HG03196 (cell line): Measurements from ENCODE around the gene ATRIP.
A peak's percentile ranks its signal among the peaks of the same experiment; 100 is the strongest.
"Not testable (repeated sequence)": the region's sequence is repeated elsewhere in the genome, so short reads cannot be mapped to it uniquely, and the experiment has no call there.

Source experiments
- ATAC-seq: cut with Tn5 transposase; IDR thresholded peaks from one replicate; pipeline ENCODE4 v1.9.1; 2021; ENCODE audit not compliant: unreplicated experiment

The ATRIP gene

DNA sequence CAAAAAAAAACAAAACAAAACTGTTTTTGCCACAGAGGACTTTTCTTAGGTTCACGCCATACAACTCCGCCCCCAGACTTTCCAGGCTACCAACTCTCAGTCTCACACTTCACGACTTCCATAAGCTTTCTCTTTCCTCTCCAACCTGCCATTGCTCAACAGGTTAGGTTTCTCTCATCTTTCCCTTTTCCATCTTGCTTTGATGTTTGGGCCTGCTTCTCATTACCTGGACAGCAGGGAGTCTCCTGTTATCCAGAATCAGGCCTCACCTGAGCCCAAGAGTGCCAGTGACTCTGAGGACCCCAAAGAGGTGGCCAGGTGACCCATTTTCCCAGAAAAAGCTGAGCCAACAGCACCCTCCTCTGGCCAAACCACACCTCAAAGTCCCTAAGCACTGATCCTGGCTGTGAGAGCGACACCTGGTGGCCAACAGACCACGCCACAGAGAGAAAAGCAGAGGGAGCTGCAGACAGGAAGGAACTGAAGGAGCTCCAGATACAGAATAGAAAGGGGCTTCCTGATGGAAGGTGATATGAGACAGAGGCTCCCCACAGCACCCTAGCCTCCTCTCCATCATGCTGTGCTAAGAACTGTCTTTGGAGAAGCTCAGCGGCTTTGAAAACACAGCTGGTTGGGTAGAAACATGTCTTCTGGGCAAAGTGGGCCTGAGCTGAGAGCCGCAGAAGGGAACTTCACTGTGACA, 10.6 kb upstream of the ATRIP start:
- peak; percentile 29 for ATAC-seq

DNA sequence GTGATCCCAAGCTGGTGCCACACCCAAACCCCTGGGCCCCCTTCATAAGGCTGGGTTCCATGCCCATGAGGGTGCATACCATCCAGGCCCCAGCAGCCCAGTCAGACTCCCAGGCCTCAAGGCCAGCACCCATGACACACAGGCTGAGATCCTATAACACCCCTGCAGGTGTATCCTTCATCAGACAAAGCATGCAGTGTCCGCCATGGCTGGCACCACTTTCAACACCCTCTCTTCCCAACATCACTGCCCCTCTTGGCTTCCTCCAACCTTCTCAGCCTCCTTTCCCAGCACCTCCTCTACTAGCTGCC, 10.1 kb upstream of the ATRIP start:
- no peak for ATAC-seq

DNA sequence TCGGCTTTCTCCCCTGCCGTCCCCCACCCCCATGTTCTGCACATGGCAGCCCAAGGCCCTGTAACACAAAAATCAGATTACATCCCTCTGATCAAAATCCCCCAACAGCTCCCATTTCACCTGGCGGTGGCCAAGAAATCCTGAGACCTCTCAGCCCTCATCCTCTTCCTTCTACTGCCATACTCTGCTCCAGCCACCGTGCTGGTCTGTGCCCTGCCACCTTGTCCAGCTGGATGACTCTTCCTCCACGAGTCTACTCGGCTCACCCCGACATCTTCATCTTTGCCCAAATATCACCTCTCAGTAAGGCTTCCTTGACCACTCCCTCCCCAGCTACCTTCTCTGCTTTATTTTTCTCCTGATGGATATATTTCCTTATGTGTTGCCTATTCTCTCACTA, 9.7 kb upstream of the ATRIP start:
- ATAC-seq: no peak

DNA sequence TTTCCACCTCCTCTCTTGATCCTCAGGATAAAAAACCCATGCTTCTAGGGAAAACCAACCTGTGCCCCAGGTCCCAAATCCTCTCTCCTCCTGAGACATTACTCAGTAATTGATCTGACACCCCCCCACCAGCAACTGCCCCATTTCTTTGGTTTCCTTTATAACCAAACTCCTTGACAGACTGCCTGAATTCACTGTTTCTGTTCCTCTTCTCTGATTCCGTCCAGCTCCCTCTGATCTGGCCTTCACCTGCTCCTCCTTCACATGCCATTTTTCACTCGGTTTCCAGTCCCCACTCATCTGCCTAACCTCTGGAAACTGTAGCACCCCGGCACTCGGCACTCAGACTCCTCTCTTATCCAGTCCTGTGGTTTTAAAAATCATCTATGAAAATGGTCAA, 8.7 kb upstream of the ATRIP start:
- no peak for ATAC-seq

DNA sequence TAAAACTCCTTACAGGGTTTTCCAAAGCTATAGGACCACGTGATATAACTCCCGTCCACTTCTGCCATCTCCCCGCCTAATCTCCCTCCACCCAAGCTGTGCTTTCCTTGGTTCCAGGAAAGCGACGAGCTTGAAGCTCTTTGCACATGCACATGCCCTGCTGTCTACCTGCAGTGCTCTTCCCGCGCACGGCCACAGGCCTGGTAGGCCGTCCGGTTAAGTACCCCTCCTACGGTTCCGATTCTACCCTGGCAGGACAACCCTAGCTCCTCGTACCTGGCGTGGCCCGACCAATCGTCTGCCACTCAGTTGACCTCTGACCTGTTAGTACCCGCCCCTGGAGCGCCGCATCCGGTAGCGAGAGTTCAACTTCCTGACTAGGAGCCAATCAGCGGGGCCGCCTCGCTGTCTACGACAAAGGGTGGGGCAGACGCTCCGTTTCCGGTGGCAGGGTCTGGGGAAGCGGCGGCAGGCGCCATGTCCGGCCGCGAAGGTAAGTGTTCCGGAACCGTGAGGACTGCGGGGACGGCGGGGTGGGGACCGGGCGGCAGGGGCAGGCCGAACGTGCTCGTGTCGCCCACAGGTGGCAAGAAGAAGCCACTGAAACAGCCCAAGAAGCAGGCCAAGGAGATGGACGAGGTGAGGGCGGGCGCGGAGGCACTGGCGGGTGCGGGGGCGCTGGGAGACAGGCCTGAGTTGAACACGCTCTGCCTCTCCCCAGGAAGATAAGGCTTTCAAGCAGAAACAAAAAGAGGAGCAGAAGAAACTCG, 6.5 kb upstream of the ATRIP start, which contains the start of the genes CCDC51 and TMA7:
Gene CCDC51 (minus strand): TSS at position 300 of the 770 bp plus-strand sequence. CDS start 4,991 bp downstream, outside the sequence.
Gene TMA7 (plus strand): TSS at position 438 of the 770 bp plus-strand sequence. CDS start 40 bp downstream, at position 478.
- peak; percentile 89 for ATAC-seq

DNA sequence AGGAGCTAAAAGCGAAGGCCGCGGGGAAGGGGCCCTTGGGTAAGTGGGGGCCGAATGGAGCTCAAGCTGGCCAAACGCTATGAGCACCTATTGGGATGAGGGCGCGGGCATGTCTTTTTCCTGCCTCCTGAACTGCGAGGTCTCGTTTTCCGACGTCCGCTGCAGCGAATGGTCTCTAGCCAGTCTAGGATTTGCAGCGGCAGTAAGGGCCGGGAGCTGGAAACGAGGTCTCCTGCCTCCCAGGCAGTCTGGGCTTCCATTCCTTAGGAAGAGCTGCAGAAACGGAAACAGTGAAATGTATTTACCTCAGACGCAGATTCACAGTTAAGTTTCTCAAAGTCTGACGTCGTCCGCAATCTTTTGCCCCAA, 6.0 kb upstream of the ATRIP start:
- ATAC-seq: no peak

DNA sequence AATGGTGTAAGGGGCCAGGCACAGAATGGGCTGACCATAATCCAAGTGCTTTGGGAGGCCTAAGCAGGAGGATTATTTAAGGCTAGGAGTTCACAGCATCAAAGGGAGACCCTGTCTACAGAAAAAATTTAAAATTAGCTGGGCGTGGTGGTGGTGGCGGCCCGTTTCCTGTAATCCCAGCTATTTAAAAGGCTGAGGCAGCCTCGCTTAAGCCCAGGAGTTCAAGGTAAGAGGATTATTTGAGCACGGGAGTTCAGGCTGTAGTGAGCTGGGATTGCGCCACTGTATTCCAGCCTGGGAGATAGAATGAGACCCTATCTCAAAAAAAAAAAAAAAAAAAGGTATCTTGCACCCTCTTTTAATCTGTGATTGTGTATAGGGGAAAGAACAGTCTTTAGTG, 4.6 kb upstream of the ATRIP start:
- no peak for ATAC-seq

DNA sequence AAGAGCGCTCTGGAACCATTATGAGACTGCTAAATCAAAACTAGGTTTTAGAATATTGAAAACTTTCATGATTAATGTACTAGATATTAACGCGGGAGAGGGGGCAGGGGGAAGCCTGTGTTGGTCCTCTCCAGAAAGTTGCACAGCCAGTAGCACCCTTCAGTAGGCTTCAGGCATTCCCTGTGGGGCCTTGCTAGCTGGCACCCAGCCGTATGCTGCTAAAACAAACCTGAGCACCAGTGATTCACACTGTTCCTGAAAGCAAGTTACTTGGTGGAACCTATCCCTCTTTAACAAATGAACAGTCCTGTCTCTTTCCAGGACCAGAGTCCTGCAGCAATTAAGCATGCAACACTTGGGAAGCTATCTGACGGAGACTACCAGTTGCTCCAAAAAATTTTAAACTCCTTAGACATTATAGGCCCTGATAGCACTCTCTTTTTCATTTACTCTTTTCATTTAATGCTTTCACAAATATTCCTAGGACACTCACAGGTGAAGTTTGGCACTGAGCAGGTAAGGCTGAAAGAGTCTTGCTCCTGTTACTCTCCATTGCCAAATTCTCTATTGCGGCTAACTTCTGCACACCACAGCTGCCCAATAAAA, 1.2 kb upstream of the ATRIP start:
- ATAC-seq: no peak

DNA sequence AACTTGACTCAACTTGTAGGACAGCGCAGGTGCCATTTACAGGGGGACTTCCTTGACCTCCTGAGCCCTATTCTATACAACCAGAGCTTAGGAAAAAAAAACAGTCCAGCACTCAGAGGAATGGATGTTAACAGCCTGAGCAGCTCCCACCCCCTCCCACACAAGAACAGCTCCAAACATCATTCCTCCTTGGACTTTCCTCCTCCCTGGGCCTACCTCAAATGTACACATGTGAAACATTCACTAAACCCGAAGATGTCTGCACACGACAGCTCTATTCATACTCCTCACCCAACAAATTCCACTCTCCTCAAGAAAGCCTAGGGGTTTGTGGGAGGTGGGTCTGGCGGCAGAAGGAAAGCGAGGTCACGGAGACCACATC, 503 bp upstream of the ATRIP start:
- no peak for ATAC-seq

DNA sequence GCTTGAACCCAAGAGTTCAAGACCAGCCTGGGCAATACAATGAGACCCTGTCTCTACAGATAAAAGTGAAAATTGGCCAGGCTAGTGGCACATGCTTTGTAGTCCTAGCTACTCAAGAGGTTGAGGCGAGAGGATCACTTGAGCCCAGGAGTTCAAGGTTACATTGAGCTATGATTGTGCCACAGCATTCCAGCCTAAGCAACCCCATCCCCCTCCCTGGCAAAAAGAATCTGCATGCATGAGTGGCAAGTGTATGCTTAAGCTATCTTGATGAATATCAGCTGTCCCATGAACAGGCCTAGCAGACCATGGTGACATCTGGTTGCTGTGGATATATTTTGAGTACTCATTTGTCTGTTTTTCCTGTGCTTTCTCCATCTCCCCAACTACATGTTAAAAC, 4.7 kb downstream of the ATRIP start:
- no peak for ATAC-seq

DNA sequence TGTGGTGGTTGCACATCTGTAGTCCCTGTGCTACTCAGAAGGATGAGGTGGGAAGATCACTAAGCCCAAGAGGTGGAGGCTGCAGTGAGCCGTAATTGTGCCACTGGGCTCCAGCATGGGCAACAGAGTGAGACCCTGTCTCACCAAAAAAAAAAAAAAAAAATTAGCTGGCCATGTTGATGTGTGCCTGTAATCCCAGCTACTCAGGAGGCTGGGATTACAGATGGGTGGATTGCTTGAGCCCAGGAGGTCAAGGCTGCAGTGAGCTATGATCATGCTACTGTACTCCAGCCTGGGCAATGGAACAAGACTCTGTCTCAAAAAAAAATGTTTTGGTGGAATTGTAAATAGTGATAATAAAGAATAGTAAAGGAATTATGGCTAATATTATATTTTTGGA, 9.9 kb downstream of the ATRIP start:
- no peak for ATAC-seq

DNA sequence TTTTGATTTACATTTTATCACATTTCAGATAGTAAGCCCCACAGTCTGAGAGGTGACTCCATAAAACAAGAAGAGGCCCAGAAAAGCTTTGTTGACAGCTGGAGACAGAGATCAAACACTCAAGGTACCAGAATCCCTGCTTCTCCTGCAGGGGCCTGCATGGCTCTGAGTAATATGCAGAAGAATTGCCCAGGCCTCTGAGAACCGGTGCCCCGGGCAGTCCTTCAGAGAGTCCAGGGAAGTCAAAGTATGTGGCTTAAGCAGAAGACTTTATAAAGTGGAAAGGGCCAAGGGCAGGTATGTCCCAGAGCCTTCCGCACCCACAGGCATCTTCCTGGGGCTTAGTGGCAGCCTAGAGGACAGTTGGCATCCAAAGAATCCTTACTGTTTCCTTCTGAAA, 12.8 kb downstream of the ATRIP start:
- ATAC-seq: no peak

DNA sequence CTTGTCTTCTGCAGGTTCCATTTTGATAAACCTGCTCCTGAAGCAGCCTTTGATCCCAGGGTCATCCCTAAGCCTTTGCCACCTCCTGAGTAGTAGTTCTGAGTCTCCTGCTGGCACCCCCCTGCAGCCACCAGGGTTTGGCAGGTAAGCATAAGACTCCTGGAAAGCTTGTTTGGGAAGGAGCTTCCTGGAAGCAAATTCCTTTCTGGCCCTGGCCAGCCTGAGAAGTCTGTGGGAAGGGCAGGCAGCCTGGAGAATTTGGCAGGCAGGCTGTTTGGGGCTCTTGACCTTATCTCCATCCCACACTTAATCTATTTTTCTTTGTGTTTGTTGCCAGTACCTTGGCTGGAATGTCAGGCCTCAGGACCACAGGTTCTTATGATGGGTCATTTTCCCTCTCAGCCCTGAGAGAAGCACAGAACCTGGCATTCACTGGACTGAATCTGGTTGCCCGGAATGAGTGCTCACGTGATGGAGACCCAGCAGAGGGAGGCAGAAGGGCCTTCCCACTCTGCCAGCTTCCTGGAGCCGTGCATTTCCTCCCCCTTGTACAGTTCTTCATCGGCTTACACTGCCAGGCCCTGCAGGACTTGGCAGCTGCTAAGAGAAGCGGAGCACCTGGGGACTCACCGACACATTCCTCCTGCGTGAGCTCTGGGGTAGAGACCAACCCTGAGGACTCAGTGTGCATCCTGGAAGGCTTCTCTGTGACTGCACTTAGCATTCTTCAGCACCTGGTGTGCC, 13.4 kb downstream of the ATRIP start:
- ATAC-seq: no peak

DNA sequence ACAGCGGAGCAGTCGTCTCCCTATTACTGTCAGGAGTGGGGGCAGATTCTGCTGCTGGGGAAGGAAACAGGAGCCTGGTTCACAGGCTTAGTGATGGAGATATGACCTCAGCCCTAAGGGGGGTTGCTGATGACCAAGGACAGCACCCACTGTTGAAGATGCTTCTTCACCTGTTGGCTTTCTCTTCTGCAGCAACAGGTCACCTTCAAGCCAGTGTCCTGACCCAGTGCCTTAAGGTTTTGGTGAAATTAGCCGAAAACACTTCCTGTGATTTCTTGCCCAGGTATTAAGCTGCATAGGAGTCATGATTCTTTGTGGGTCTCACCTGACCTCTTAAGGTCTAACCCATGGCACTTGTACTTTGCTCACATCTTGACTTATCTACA, 14.0 kb downstream of the ATRIP start:
- ATAC-seq: no peak

DNA sequence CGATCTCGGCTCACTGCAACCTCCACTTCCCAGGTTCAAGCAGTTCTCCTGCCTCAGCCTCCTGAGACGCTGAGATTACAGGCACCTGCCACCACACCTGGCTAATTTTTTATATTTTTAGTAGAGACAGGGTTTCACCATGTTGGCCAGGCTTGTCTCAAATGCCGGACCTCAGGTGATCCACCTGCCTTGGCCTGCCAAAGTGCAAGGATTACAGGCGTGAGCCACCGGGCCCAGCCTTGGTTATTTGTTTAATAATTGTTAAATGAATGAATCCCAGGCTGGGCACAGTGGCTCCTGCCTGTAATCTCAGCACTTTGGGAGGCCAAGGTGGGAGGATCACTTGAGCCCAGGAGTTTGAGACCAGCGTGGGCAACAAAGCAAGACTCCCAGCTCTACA, 15.2 kb downstream of the ATRIP start:
- not testable (repeated sequence) for ATAC-seq

DNA sequence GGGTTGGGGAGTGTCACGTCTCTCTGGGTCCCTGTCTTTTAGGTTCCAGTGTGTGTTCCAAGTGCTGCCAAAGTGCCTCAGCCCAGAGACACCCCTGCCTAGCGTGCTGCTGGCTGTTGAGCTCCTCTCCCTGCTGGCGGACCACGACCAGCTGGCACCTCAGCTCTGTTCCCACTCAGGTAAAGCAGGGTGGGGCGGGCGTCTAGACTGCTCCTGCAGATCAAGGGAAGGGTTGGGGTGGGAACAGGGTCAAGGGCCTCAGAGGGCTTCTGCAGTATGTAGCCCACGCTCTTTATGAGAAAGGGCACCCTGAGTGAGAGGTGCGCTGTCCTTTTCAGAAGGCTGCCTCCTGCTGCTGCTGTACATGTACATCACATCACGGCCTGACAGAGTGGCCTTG, 17.2 kb downstream of the ATRIP start:
- no peak for ATAC-seq

DNA sequence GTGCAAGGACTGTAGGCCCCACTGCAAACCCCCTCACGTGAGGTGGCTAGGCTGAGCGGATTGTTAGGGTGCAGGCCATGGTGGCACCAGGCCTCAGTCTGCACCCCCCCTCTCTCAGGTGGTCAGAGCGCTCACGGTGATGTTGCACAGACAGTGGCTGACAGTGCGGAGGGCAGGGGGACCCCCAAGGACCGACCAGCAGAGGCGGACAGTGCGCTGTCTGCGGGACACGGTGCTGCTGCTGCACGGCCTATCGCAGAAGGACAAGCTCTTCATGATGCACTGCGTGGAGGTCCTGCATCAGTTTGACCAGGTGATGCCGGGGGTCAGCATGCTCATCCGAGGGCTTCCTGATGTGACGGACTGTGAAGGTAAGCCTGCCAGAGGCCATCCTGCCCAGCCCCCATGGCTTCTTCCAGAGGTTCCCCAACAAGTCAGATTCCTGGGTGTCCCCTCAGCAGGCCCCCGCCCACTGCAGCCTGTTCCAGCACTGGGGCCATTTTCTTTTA, 18.2 kb downstream of the ATRIP start:
- no peak for ATAC-seq

DNA sequence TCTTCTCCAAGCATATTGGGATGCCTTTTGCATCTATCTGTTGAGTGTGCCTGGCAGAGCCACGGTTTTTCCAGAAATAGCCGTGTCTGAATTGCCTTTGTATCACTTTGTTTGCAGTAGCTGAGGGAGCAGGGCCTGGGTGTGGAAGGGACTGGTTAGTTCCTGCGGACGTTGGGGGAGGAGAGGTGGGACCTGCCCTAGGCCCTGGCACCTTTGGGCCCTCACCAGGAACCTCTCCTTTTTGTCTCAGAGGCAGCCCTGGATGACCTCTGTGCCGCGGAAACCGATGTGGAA, 18.6 kb downstream of the ATRIP start:
- no peak for ATAC-seq

DNA sequence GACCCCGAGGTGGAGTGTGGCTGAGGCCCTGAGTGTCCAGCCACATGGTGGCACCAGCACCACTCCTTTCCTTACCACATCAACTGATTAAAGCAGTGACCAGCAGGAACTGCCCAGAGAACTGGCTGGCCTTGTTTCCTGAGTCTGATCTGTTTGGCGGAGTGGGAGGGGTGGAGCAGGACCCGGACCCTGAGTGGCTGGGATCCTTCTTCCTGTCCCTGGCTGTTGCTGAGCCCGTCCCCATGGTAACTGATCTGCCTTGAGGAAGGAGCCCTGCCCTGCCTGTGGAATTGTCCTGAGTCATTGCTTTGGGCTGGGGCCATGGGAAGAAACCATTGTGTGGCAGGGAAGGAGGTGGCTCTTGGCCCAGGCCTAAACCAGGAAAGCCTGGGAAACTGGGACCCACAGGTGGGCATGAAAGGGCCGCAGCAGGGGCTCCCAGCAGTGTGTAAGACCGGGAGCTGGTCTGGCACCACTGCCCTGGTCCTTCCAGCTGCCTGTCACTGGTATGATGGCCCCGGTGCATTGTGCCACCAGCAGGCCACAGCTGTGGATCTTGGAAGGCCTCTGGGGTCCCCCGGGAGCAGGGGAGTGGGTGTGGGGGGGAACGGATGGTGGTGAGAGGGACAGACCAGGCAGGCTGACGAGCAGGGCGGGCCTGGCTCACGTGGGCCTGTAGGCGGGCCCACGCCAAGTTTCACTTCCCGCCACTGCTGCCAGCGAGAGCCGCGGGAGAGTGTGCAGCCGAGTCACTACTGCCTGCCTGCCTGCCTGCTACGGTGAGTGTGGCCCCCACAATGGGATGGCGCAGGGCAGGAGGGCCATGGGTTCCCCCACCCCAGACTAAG, 19.2 kb downstream of the ATRIP start:
- peak; percentile 68 for ATAC-seq

DNA sequence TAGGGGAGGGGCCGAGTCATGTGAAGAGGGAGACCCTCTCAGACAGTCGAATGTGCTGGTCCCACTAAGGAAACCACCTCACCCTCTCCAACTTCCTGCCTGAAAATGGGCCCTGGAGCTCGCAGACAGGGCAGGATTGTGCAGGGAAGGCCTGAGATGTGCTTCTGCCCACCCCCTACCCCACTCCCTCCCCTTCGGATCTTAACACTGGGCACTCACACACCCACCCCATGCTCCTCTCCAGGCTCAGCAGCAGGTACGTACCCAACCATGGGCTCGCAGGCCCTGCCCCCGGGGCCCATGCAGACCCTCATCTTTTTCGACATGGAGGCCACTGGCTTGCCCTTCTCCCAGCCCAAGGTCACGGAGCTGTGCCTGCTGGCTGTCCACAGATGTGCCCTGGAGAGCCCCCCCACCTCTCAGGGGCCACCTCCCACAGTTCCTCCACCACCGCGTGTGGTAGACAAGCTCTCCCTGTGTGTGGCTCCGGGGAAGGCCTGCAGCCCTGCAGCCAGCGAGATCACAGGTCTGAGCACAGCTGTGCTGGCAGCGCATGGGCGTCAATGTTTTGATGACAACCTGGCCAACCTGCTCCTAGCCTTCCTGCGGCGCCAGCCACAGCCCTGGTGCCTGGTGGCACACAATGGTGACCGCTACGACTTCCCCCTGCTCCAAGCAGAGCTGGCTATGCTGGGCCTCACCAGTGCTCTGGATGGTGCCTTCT, 20.0 kb downstream of the ATRIP start:
- no peak for ATAC-seq
